GM19463 (cell line): Measurements from ENCODE around the gene CDH23.

Experiments
- ATAC-seq: cut with Tn5 transposase; IDR thresholded peaks from one replicate; pipeline ENCODE4 v1.9.1; 2021; ENCODE audit warnings: mild to moderate bottlenecking, moderate library complexity; ENCODE audit not compliant: unreplicated experiment

The CDH23 gene

DNA sequence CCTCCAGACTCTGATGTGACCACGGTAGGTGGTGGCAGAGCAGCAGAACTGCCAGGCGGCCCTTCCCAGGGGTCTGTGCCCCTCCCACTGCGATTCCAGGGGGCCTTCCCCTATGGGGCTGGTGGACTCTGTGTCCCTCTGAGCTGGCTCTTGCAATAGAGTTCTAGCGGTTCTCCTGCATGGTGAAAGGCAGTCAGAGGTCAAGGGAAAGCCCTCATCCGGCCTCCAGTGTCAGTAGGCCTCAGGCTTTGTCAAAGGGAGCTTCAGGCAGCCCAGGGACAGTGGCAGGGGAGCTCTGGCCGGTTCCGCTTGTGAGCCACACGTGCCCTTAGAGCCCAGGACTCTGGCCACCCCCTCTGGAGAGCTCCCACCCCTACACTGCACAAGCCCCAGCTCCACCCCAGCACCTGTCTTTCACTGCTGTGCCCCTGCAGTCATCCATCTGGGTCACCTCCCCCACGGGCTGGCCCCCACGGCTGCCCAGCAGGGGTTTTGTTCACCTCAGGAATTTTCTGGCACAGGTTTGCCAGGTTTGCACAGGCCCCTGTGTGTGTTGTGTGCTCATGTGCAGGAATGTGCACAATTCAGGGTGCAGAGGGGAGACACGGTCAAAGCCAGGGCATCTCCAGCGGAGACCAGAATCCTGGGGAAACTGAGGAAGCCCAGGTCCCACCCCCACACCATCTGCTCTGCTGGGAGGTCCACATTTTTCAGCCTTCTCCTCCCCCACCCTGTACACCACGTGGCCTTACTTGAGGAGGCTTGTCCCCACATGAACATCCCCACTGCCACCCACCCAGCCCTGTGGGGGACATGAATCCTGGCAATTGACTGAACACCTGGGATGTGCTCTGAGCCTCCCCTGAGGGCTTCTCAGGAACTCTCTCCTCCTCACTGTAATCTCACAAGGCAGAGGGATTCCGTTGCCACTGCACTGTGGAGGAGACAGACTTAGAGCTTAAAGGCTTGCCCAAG lies 299.1 kb downstream of the CDH23 start:
- ATAC-seq, result no peak

DNA sequence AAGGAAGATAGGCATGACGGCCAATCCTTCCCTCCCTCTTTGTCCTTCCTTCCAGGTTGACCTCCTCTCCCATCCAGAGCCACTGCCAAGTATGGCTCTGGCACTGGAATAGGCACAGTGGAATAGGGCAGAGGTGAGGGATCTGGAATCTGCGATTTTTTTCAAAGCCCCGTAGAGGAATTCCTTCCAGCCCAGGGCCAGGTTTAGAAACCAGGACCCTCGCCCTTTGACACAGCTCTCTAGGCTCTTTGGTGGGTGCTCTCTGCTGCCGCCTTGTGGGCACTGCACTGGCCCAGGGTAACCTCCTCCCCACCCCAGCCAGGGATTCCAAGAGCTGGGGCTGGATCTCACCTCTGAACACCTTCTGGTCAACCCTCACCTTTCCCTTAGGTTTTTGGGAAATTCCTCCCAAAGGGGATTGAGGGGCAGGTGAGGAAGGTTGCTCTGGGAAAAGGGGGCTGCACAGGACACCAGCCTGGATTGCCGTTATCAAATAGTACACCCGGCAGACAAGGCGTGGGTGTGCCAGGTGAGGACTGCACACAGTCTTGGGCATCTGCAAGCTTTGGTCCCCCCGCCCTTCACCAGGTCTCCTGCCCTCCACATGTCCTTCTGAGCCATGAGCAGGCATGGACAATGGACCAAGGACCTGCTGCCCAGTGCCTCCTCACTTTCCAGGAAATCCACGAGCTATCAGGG lies 300.1 kb downstream of the CDH23 start:
- ATAC-seq, result no peak

DNA sequence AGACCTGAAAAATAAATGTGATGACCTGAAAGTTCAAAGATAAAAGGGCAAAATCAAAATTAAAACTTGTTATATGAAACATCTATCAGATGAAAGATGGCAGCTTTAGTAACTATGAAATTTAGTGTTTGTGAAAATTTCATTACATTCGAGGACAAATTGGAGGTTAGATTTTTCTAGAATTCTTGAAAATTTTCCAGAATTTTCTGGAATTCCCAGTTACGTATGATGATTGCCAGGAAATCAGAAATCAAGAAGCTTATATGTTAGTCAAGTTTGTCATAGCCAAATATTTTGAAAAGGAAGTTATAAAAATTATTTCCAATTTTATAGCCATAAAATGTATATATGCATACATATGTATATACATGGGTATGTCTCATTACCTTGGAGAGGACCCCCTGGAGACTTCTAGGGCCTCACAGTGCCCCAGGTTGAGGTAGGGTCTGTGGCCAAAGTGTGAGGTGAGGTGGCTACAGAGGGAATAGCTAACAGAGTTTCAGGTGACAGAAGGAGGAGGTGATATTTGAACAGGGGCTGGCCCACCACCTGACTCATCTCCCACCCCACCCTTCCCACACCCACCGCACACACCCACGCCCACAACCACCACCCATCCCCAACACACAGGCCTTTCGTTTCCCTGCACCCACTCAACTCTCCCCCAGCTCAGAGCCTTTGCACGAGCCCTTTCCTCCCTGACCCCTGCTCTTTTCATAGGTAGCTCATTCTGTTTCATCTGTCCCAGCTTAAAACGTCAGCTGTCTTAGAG lies 301.4 kb downstream of the CDH23 start:
- ATAC-seq, result no peak

DNA sequence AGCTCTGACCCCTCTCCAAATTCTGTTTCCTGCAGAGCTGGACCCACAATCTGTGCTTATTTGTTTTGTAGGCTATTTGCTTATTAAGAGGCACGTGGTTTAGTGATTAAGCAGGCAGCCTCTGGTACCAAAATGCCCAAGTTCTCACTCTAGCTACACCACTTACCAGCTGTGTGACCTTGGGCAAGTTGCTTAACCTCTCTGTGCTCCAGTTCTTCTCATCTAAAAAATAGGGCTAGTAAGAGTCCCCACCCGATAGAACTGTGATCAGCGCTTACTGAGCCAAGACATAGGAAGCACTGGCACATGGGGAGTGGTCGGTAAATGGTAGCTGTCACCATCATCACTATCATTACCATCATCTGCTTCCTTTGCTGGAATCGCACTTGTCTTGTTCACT lies 302.0 kb downstream of the CDH23 start:
- no peak for ATAC-seq

DNA sequence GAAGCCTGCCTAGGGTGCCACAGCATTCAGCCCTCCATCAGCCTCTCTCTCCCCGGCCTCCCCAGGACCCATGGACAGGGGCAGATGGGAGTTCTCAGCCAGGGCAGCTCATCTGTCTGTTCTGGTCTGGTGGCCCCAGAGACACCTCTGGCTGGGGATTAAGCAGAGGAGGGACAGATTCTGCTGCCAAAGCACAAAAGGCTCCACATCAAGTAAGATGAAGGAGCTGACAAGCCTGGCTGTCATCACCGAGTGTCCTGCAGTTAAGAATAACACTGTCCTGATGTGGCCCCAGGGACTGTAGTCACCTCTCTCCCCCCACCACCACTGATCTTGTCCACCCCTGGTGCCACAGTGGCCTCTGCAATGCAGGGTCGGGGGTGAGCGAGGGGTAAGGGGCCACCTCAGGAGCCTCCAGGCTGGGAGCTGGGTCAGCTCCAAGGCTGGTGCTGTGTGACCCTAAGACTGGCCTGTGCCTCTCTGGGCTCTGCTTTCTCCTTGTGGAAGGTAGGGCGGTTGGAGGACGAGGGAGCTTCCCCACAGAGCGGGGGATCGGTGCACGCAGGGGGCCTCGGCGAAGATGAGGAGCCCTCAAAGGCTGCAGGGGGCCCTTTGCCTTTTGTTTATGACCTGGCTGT lies 304.1 kb downstream of the CDH23 start:
- ATAC-seq, result no peak

DNA sequence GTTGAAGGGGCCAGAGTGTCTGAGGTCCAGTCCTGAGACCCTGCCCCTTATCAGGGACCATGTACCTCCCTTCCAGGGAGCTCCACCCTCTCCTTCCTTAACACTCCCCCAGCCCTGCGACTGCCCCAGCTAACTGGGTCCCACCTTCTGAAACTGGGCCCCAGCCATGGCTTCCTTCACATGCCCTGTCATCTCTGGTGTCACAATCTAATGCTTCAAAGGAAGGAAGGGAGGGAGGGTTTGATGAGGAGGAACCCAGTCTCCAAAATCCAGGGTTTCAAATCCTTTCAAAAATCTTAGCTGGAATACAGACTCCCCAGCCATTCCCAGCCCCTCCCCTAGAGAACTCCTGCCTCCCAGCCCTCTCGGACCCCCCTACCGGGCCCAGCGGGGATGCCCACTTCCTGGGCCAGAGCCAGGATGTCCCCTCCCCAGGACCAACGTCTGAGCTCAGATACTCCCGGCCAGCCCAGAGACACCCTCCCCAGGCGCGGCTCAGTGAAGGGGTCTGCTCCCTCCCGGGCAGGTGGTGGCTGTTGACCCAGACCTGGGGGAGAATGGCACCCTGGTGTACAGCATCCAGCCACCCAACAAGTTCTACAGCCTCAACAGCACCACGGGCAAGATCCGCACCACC lies 304.9 kb downstream of the CDH23 start:
- no peak for ATAC-seq

DNA sequence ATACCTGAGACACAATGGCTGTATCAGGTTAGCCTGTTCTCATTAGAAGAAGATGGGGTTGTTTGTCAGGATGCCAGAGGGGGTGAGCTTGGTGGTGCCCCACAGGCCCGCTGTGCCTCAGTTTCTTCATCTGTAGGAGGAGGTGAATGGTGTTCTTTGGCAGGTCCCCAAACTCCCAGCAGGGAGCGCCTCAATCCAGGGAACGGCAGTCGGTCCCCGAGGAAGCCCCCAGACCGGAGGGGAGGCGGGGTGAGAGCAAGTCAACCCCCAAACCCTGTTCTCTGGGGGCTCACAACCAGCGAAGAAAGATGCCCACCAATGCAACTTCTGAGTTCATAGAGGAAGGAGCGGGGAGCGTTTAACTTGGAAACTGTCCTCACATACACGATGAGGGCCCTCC lies 306.9 kb downstream of the CDH23 start:
- no peak for ATAC-seq

DNA sequence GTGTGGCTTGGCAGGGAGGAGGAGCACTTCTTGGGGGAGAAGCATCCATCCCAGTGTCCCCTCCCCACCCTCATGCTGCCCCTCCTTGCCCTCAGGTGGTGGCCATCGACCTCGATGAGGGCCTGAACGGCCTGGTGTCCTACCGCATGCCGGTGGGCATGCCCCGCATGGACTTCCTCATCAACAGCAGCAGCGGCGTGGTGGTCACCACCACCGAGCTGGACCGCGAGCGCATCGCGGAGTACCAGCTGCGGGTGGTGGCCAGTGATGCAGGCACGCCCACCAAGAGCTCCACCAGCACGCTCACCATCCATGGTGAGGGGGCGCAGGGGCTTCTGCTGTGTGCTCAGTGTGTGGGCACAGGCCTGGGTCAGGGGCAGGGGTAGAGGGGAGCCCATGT lies 308.1 kb downstream of the CDH23 start:
- ATAC-seq, result no peak

DNA sequence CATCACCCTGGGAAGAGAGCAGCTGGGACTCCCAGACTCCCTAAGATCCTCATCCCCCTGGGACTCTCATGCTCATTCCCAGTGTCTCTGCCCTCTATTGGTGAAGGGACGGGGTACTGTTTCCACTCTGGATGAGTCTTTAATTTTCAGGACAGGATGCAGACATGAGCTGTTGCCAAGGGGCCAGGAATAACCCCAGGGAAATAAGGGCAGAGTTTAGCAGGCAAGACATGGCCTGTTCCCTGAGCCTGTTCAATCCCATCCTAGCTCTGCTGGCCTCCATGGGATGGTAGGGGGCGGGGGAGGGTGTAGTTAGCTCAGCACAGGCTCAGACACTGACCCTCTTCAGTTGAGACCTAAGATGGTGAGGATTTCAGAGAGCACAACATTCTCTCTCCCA lies 308.9 kb downstream of the CDH23 start:
- no peak for ATAC-seq

DNA sequence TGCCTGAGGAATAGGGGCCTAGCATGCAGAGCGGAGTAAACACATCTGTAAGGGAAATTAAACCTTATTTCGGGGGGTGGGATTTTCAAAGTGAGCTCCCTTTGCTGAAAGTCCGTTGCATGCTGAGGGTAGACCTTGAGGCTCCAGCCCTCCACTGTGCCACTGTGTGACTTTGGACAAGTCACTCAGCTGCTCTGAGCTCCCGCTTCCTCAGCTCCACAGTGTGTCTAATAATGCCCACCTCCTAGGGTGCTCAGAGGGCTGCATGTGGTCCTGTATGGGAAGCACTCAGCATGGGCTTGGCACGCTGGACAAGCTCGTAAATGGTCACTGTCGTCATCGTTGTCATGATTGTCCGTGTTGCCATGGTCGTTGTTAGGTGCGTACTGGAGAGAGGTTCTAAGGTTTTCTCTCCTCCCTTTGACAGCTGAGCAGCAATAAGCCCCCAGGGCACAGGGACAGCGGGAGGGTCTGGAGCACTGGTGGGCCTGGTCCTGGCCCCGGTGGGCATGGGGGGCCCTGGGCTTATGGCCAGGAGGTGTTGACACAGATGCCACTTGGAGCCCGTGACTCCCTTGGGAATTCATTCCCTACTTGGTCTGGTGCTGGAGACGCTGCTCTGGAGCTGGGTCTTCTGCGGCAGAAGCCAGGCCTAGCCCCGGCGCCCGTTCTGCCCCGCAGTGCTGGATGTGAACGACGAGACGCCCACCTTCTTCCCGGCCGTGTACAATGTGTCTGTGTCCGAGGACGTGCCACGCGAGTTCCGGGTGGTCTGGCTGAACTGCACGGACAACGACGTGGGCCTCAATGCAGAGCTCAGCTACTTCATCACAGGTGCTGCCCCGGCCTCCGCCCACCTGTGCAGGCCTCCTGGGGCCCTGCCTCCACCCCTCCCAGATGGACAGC lies 309.7 kb downstream of the CDH23 start:
- no peak for ATAC-seq

DNA sequence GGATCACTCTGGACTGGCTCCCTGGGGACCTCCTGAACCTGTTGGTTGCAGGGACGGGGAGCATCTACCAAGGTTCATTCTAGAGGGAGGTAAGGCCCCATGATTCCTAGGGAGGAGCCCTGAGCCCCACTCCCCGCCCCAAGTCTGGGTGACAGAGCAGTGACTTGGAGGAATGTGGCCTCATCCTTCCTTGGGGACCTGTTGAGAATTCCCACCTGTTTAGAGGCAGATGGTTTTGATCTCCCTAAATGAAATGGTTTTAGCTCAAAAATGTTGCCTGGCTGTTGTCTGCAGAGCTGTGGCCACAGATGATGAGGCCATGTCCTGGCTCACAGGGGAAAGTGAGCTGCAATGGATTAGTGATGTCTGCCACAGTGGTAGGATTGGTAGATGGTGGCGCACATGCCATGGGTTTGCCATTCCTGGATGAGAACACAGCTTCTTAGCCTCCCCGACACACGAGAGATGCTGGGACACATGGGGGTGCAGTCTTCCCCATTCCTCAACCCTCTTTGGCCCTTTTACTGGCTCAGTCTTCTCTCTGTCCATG lies 310.6 kb downstream of the CDH23 start:
- ATAC-seq, result no peak

DNA sequence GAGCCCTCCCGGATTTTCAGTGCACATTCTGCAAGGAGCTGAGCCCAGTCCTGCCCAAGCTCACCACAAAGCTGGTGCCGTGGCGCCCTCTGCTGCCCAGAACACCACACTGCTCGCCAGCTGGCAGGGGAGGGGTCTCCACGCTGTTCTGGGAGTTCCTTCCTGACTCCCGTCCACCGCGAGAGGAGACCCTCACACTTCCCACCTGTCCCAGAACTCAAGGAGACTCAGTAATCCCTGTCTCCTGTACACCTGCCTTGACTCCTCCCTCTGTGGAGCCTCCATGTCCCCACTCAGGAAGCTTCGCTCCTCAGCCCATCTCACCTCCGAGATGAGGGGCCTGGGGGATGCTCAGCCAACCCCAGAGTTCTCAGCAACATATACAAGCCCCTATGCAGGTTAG lies 311.6 kb downstream of the CDH23 start:
- no peak for ATAC-seq

DNA sequence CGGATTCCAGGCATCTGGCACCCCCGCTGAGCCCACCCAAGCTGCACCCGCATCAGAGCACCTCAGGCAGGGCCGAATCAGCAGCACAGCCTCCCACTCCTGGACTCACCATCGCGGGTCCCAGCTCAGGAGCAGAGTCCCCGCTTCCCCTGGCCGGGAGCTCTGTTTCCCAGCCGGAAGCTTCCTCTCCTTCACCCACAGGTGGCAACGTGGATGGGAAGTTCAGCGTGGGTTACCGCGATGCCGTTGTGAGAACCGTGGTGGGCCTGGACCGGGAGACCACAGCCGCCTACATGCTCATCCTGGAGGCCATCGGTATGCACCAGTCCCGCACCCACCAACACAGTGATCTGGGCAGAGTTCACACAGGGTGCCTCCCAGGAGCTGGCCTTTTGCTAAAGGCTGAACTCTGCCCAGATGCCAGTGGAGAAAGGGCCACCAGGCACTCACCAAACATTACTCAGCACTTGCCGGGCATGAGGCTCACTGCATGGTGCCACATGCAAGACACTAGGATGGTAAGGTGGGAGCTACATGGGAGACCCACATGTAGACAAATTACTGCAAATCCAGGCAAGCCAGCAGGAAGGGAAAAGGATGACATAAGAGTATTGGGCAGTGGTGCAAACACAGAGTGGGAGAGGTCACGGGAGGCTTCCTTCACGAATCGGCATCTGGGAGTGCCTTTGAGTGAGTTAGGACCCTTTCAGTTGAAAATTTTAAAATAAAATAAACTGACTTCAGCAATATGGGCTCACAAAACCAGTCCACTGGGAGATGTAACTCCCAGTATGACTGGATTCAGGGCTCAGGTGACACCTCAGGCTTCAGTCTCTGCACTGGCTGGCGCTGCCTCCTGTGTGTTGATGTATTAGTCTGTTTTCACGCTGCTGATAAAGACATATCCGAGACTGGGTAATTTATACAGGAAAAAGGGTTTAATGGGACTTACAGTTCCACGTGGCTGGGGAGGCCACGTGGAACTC lies 312.5 kb downstream of the CDH23 start:
- ATAC-seq, result no peak

DNA sequence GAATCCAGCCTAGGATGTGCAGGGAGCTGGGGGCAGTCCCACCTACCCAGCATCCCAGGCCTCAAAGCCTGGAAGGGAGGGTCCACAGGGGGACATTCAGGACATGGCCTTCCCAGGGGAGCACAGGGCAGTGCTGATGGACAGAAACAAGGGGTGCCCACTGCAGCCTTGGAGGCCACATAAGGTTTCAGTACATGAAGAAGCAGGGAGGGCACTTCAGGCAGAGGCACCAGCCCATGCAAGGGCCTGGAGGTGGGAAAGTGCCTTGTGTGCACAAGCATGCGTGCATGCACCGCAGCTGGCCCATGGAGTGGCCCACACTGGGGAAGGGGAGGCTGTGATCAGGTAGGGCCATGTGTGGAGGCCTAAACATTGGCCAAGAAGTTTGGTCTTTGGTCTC lies 313.8 kb downstream of the CDH23 start:
- ATAC-seq, result no peak

DNA sequence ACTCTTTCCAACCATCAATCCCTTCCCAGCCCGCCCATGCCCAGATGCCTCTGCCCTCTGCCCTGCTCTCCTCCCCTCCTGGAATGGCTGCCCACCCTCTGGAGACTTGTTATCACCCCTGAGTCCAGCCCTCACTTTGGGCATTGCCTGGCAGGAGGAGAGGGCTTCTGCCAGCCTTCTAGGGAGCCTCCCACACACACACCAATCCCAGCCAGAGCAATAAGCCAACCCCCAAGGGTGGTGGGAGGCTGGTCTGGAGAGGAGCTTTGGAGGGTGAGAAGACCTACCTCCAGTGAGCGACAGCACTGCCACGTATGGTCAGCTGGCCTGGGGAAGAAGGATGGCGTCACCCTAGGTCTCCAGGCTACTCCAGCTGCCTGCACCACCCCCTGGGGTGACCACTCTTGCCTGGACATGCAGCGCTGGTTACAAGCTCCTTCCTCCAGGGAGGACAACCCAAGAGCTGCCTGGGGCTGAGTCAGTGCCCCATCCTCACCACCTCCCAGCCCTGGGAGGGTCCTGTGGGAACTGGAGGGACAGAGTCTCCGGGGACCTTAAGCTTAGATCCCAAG lies 314.4 kb downstream of the CDH23 start:
- no peak for ATAC-seq

DNA sequence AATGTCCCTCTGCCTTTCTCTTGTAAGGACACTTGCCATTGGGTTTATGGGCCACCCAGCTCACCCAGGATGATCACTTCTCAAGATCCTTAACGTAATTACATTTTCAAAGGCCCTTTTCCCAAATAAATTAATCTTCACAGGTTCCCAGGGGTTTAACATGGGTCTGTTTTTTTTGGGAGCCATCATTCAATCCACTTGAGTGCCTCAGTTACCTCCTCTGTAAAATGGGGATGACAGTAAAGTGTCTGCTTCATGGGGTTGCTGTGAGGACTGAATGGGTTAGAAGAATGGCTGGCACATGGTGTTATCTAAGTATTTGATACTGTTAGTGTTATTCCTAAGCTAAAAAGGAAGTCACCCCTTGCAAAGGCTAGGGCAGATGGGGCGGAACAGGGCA lies 315.4 kb downstream of the CDH23 start:
- ATAC-seq, result no peak

DNA sequence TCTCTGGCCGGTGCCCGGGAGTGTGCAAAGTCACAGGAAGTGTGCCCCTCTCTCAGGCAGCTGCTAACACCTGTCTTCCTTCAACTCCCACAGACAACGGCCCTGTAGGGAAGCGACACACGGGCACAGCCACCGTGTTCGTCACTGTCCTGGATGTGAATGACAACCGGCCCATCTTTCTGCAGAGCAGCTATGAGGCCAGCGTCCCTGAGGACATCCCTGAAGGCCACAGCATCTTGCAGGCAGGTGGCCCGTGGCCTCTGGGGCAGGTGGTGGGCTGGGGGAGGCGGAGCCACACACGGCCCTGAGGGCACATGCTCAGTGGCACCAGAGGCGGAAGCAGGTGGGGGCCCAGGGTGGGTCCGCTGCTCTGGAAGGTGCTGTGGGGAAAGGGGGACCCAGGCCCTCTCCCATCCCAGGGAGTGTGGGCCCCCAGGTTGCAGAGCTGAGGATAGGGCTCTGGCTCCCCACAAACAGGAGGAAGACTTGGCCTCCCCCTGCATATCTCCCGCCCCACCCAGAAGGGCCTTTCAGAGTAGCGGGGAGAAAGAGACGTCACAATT lies 315.9 kb downstream of the CDH23 start:
- ATAC-seq, result no peak
